CD14-positive monocyte (primary cell): ENCODE results near the gene GPX3. TPM values are rescaled to one million over a fixed set of nuclear protein-coding genes. Genes with fewer than 3 reads are reported as not detected.
A peak's percentile ranks its signal among the peaks of the same experiment; 100 is the strongest.

Experiments
- DNase-seq, 3 donors: peaks; one replicate each; pipeline ENCODE4 v3.0.0-alpha.2; 2011 to 2022
- H2AFZ ChIP-seq: 2 replicates; pipeline ENCODE4 v1.6.0; 2012; ENCODE audit warnings: mild to moderate bottlenecking, low read depth, low read length, inconsistent platforms; ENCODE audit not compliant: insufficient read depth, poor library complexity, severe bottlenecking
- H3K27ac ChIP-seq, 2 donors: 1 replicate in 1 of 2; 2 replicates in 1 of 2; pipeline ENCODE4 v1.5.1; 2012 to 2013; ENCODE audit warnings: low read length in 2 of 2, control low read depth in 1 of 2, inconsistent platforms in 1 of 2, low read depth in 1 of 2, mild to moderate bottlenecking in 1 of 2
- H3K27me3 ChIP-seq, 2 donors: one replicate each; pipeline versions ENCODE4 v1.6.0 to v1.6.1; 2011 to 2013; ENCODE audit warnings: low read length in 2 of 2; ENCODE audit not compliant: control insufficient read depth in 2 of 2, insufficient read depth in 2 of 2
- H3K36me3 ChIP-seq, 2 donors: replicated peaks in 1 of 2; 1 replicate in 1 of 2; 2 replicates in 1 of 2; pipeline versions ENCODE4 v1.5.1 to v1.6.1; 2012 to 2013; ENCODE audit warnings: low read length in 2 of 2, control low read depth in 1 of 2, inconsistent platforms in 1 of 2, mild to moderate bottlenecking in 1 of 2; ENCODE audit not compliant: insufficient read depth in 2 of 2, control insufficient read depth in 1 of 2
- H3K4me1 ChIP-seq, 2 donors: 1 replicate in 1 of 2; 2 replicates in 1 of 2; pipeline versions ENCODE4 v1.5.1 to v1.6.1; 2012 to 2013; ENCODE audit warnings: low read length in 2 of 2, control low read depth in 1 of 2, inconsistent platforms in 1 of 2, mild to moderate bottlenecking in 1 of 2, moderate library complexity in 1 of 2; ENCODE audit not compliant: insufficient read depth in 2 of 2, control insufficient read depth in 1 of 2
- H3K4me2 ChIP-seq: replicated peaks from 2 replicates; pipeline ENCODE3; 2012; ENCODE audit warnings: low read length, moderate library complexity, mild to moderate bottlenecking; ENCODE audit not compliant: poor library complexity, severe bottlenecking; ENCODE audit errors: extremely low read depth
- H3K4me3 ChIP-seq, 3 experiments: fragments of 200-600 bp in 1 of 3; sonication (generic) in 1 of 3; replicated peaks in 1 of 3; 1 replicate in 2 of 3; 2 replicates in 1 of 3; pipeline ENCODE4 v1.5.1; 2011 to 2013; ENCODE audit warnings: low read length in 3 of 3, mild to moderate bottlenecking in 3 of 3, control low read depth in 2 of 3, low read depth in 2 of 3, inconsistent platforms in 1 of 3, moderate library complexity in 1 of 3
- H3K79me2 ChIP-seq: 2 replicates; pipeline ENCODE4 v1.6.0; 2012; ENCODE audit warnings: mild to moderate bottlenecking, control low read depth, inconsistent platforms, low read length, moderate library complexity; ENCODE audit not compliant: insufficient read depth
- H3K9ac ChIP-seq: 2 replicates; pipeline ENCODE4 v1.6.0; 2017; ENCODE audit warnings: low read length, mild to moderate bottlenecking; ENCODE audit not compliant: insufficient read depth, poor library complexity, severe bottlenecking
- H3K9me3 ChIP-seq, 2 donors: replicated peaks in 1 of 2; 1 replicate in 1 of 2; 2 replicates in 1 of 2; pipeline versions ENCODE4 v1.5.1 to v1.6.1; 2012 to 2013; ENCODE audit warnings: low read length in 2 of 2, control low read depth in 1 of 2; ENCODE audit not compliant: control insufficient read depth in 1 of 2, insufficient read depth in 1 of 2
- H4K20me1 ChIP-seq: 2 replicates; pipeline ENCODE4 v1.6.0; 2012; ENCODE audit warnings: mild to moderate bottlenecking, low read length, control low read depth, moderate library complexity; ENCODE audit not compliant: insufficient read depth
- H3K27ac Mint-ChIP-seq, 7 donors: one replicate each; pipeline ENCODE4 v1.8.0; 2020; ENCODE audit warnings: mild to moderate bottlenecking in 7 of 7, mixed read lengths in 7 of 7, moderate library complexity in 6 of 7, inconsistent platforms in 2 of 7
- H3K27me3 Mint-ChIP-seq, 3 donors: one replicate each; pipeline ENCODE4 v1.8.0; 2021 to 2022; ENCODE audit warnings: low read depth in 3 of 3, mild to moderate bottlenecking in 3 of 3, mixed read lengths in 3 of 3, moderate library complexity in 3 of 3, inconsistent platforms in 1 of 3
- H3K36me3 Mint-ChIP-seq, 2 donors: one replicate each; pipeline ENCODE4 v1.8.0; 2020; ENCODE audit warnings: mixed read lengths in 2 of 2, inconsistent platforms in 1 of 2, mild to moderate bottlenecking in 1 of 2
- H3K4me1 Mint-ChIP-seq: one replicate; pipeline ENCODE4 v1.8.0; 2020; ENCODE audit warnings: mild to moderate bottlenecking, mixed read lengths
- H3K4me3 Mint-ChIP-seq, 2 donors: one replicate each; pipeline ENCODE4 v1.8.0; 2020; ENCODE audit warnings: mild to moderate bottlenecking in 2 of 2, mixed read lengths in 2 of 2, moderate library complexity in 1 of 2
- H3K9me3 Mint-ChIP-seq, 7 donors: one replicate each; pipeline ENCODE4 v1.8.0; 2020 to 2022; ENCODE audit warnings: mixed read lengths in 7 of 7, mild to moderate bottlenecking in 6 of 7, moderate library complexity in 6 of 7, inconsistent platforms in 2 of 7
- WGBS: methylation state at CpG from one replicate; pipeline ENCODE4 v1.1.5; 2013; ENCODE audit warnings: missing lambda C conversion rate; ENCODE audit not compliant: insufficient coverage; 5-methylcytosine and 5-hydroxymethylcytosine counted together
- intact Hi-C, 2 donors: fragments of 100-400 bp; cut with micrococcal nuclease; formaldehyde crosslinking; loops; one replicate each; pipeline versions ENCODE4 v1.15.0 to v1.15.1; 2023
- polyA plus RNA-seq, 3 donors: library from polyadenylated mRNA; depleted of rRNA in 1 of 3; unstranded in 2 of 3; stranded (reverse) in 1 of 3; fragments of 300-500 nt in 2 of 3; fragments of >200 nt in 1 of 3; fragmentation: Illumina TruSeq in 2 of 3; gene quantifications; 1 replicate in 2 of 3; 2 replicates in 1 of 3; pipeline ENCODE4 v1.2.3, GENCODE V29; 2012 to 2021
- TF ChIP-seq, protein P1 (sequence below): fragments of 200-600 bp; IDR thresholded peaks from one replicate; pipeline ENCODE4 v1.8.0; 2022; ENCODE audit warnings: antibody characterized with exemption, mild to moderate bottlenecking

GPX3 gene
- polyA plus RNA-seq, 3 donors: 3.5 to 12.7 (median 3.8) TPM

- no peaks in the 10 kb centered on the region for H3K27me3 ChIP-seq
Measured at GRCh38 chr5:151068433-151069197, 48.2 kb downstream of the GPX3 start.

GRCh38 chr5:151070449-151070848 is 50.1 kb downstream of the GPX3 start:
- no peak overlapping the region for H2AFZ ChIP-seq
- no peak overlapping the region for H3K4me2 ChIP-seq
- peaks cover 100% of the 10 kb centered on the region for H4K20me1 ChIP-seq
- Mint-ChIP-seq H3K4me1 (peaks cover 67% of the 10 kb centered on the region), H3K4me3 (no peak overlapping the region), H3K9me3 (no peaks in the 10 kb centered on the region), H3K27me3 (peaks cover 0 to 1% (median 0%) of the 10 kb centered on the region in 3 donors), H3K36me3 (peaks cover 60 to 73% of the 10 kb centered on the region in 2 donors), H3K27ac (peak overlapping the region in 2 of 7 donors; percentile 79 to 80)
- H3K36me3 ChIP-seq: peaks cover 23 to 69% of the 10 kb centered on the region in 2 donors
- H3K9ac ChIP-seq: no peak overlapping the region
- no CpG with 5 or more reads among the region's 2 CpGs for WGBS
- H3K27me3 ChIP-seq: no peaks in the 10 kb centered on the region
- TF ChIP-seq, protein P1, sequence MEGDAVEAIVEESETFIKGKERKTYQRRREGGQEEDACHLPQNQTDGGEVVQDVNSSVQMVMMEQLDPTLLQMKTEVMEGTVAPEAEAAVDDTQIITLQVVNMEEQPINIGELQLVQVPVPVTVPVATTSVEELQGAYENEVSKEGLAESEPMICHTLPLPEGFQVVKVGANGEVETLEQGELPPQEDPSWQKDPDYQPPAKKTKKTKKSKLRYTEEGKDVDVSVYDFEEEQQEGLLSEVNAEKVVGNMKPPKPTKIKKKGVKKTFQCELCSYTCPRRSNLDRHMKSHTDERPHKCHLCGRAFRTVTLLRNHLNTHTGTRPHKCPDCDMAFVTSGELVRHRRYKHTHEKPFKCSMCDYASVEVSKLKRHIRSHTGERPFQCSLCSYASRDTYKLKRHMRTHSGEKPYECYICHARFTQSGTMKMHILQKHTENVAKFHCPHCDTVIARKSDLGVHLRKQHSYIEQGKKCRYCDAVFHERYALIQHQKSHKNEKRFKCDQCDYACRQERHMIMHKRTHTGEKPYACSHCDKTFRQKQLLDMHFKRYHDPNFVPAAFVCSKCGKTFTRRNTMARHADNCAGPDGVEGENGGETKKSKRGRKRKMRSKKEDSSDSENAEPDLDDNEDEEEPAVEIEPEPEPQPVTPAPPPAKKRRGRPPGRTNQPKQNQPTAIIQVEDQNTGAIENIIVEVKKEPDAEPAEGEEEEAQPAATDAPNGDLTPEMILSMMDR: no peak
- intact Hi-C loops: no loop called here
- no peaks in the 10 kb centered on the region for H3K9me3 ChIP-seq
- peak overlapping the region in 1 of 2 donors; percentile 11 for H3K27ac ChIP-seq
- H3K4me1 ChIP-seq: peaks cover 36 to 46% of the 10 kb centered on the region in 2 donors
- DNase-seq: no peak
- peaks cover 100% of the 10 kb centered on the region for H3K79me2 ChIP-seq
- no peak overlapping the region for H3K4me3 ChIP-seq

More at GRCh38 chr5:151068433-151069197, 48.2 kb downstream of the GPX3 start:
- H3K27ac ChIP-seq: peak overlapping the region in 1 of 2 donors; percentile 12
- DNase-seq: peak in 1 of 3 donors; percentile 60
- Mint-ChIP-seq H3K4me1 (peaks cover 79% of the 10 kb centered on the region), H3K9me3 (no peaks in the 10 kb centered on the region), H3K27me3 (no peaks in the 10 kb centered on the region), H3K27ac (peak overlapping the region in 4 of 7 donors; percentile 23 to 65 (median 36)), H3K36me3 (peaks cover 58 to 75% of the 10 kb centered on the region in 2 donors), H3K4me3 (no peak overlapping the region)
- peaks cover 53 to 64% of the 10 kb centered on the region in 2 donors for H3K4me1 ChIP-seq
- no peak overlapping the region for H3K4me2 ChIP-seq
- H2AFZ ChIP-seq: no peak overlapping the region
- peaks cover 100% of the 10 kb centered on the region for H4K20me1 ChIP-seq
- H3K79me2 ChIP-seq: peaks cover 100% of the 10 kb centered on the region
- H3K4me3 ChIP-seq: no peak overlapping the region
- 6% methylated on average over 9 of the region's 12 CpGs for WGBS
- no peak overlapping the region for H3K9ac ChIP-seq
- TF ChIP-seq, protein P1: no peak
- intact Hi-C loops: no loop called here
- peaks cover 23 to 74% of the 10 kb centered on the region in 2 donors for H3K36me3 ChIP-seq
- no peaks in the 10 kb centered on the region for H3K9me3 ChIP-seq
